ENCODE results near the gene CRYBG2. TPM values are rescaled to one million over a fixed set of nuclear protein-coding genes. Genes with fewer than 3 reads are reported as not detected.
A peak's percentile ranks its signal among the peaks of the same experiment; 100 is the strongest.
"Not testable (repeated sequence)": the region's sequence is repeated elsewhere in the genome, so short reads cannot be mapped to it uniquely, and the experiment has no call there.

The CRYBG2 gene
- total RNA-seq, 1 experiment from 2014 or later: not detected

- no peaks in the 10 kb centered on the region for H3K36me3 ChIP-seq
- H3K4me3 ChIP-seq: no peak overlapping the region
- no peaks in the 10 kb centered on the region for H3K27me3 ChIP-seq
- H3K9me3 ChIP-seq: no peaks in the 10 kb centered on the region
- no peak for DNase-seq
Observed at GRCh38 chr1:26317146-26317545, 36.8 kb downstream of the CRYBG2 start.

- Histone ChIP-seq H3K27me3 (no peaks in the 10 kb centered on the region), H3K36me3 (no peaks in the 10 kb centered on the region), H3K9me3 (no peaks in the 10 kb centered on the region), H3K4me3 (no peak overlapping the region)
- no peak for DNase-seq
Observed at GRCh38 chr1:26315874-26316850, 37.8 kb downstream of the CRYBG2 start.

GRCh38 chr1:26314501-26314900 is 39.4 kb downstream of the CRYBG2 start:
- Histone ChIP-seq H3K4me3 (no peak overlapping the region), H3K36me3 (no peaks in the 10 kb centered on the region), H3K27me3 (no peaks in the 10 kb centered on the region), H3K9me3 (no peaks in the 10 kb centered on the region)
- no peak for DNase-seq

- H3K36me3 ChIP-seq, H3K9me3 ChIP-seq, H3K4me3 ChIP-seq, DNase-seq, H3K27me3 ChIP-seq: not testable (repeated sequence)
Observed at GRCh38 chr1:26307966-26308899, 45.7 kb downstream of the CRYBG2 start.

- no peaks in the 10 kb centered on the region for H3K9me3 ChIP-seq
- H3K36me3 ChIP-seq: no peaks in the 10 kb centered on the region
- no peaks in the 10 kb centered on the region for H3K27me3 ChIP-seq
- DNase-seq: no peak
- H3K4me3 ChIP-seq: no peak overlapping the region
Observed at GRCh38 chr1:26307363-26307781, 46.6 kb downstream of the CRYBG2 start.

- Histone ChIP-seq H3K27me3 (no peaks in the 10 kb centered on the region), H3K9me3 (no peaks in the 10 kb centered on the region), H3K4me3 (peak within 1 kb of the TSS; percentile 82), H3K36me3 (no peaks in the 10 kb centered on the region)
- DNase-seq: peak; percentile 92
Observed at GRCh38 chr1:26306290-26307229, 47.4 kb downstream of the CRYBG2 start, which contains the start of gene UBXN11. Gene UBXN11, minus strand, starts transcription at chr1:26306636. Its CDS starts 3,753 bp downstream, at chr1:26302883.

- H3K4me3 ChIP-seq: peak overlapping the region; percentile 82
- no peaks in the 10 kb centered on the region for H3K36me3 ChIP-seq
- no peak for DNase-seq
- H3K9me3 ChIP-seq: no peaks in the 10 kb centered on the region
- no peaks in the 10 kb centered on the region for H3K27me3 ChIP-seq
Observed at GRCh38 chr1:26305667-26306289, 48.2 kb downstream of the CRYBG2 start.

- no peak overlapping the region for H3K4me3 ChIP-seq
- no peaks in the 10 kb centered on the region for H3K9me3 ChIP-seq
- H3K27me3 ChIP-seq: no peaks in the 10 kb centered on the region
- H3K36me3 ChIP-seq: no peaks in the 10 kb centered on the region
- peak; percentile 57 for DNase-seq
Observed at GRCh38 chr1:26302733-26303405, 51.1 kb downstream of the CRYBG2 start.

- Histone ChIP-seq H3K4me3 (no peak overlapping the region), H3K36me3 (no peaks in the 10 kb centered on the region), H3K27me3 (no peaks in the 10 kb centered on the region), H3K9me3 (no peaks in the 10 kb centered on the region)
- DNase-seq: no peak
Observed at GRCh38 chr1:26300578-26301275, 53.2 kb downstream of the CRYBG2 start.

GRCh38 chr1:26297791-26298124 is 56.2 kb downstream of the CRYBG2 start:
- Histone ChIP-seq H3K9me3 (no peaks in the 10 kb centered on the region), H3K4me3 (no peak overlapping the region), H3K27me3 (no peaks in the 10 kb centered on the region), H3K36me3 (no peaks in the 10 kb centered on the region)
- DNase-seq: no peak

GRCh38 chr1:26297057-26297790 is 56.7 kb downstream of the CRYBG2 start:
- Histone ChIP-seq H3K27me3 (no peaks in the 10 kb centered on the region), H3K9me3 (no peaks in the 10 kb centered on the region), H3K4me3 (no peak overlapping the region), H3K36me3 (no peaks in the 10 kb centered on the region)
- no peak for DNase-seq

- Histone ChIP-seq H3K9me3 (no peaks in the 10 kb centered on the region), H3K36me3 (no peaks in the 10 kb centered on the region), H3K27me3 (no peaks in the 10 kb centered on the region), H3K4me3 (no peak overlapping the region)
- no peak for DNase-seq
Observed at GRCh38 chr1:26296340-26297056, 57.4 kb downstream of the CRYBG2 start.

GRCh38 chr1:26295194-26296138 is 58.5 kb downstream of the CRYBG2 start:
- H3K4me3 ChIP-seq: no peak overlapping the region
- DNase-seq: no peak
- H3K36me3 ChIP-seq: no peaks in the 10 kb centered on the region
- no peaks in the 10 kb centered on the region for H3K9me3 ChIP-seq
- H3K27me3 ChIP-seq: no peaks in the 10 kb centered on the region

Data from MG63 (cell line).